RWPE1 (cell line): ENCODE results near the gene GCDH.
A peak's percentile ranks its signal among the peaks of the same experiment; 100 is the strongest.
"Not testable (repeated sequence)": the region's sequence is repeated elsewhere in the genome, so short reads cannot be mapped to it uniquely, and the experiment has no call there.

Experiments
- CTCF ChIA-PET: fragments of 350-600 bp; sonication (Branson Sonifier 250); formaldehyde crosslinking; extraction: SDS; loops from one replicate; lab custom pipeline; 2021; lab: Yijun Ruan, JAX
- POLR2A ChIA-PET: fragments of 400-600 bp; formaldehyde crosslinking; extraction: SDS; loops from one replicate; lab custom pipeline; 2020; ENCODE audit warnings: antibody characterized with exemption; ENCODE audit not compliant: low non-redundant PET; lab: Yijun Ruan, JAX
- DNase-seq: peaks from one replicate; pipeline ENCODE4 v3.0.0; 2012; ENCODE audit warnings: low spot score
- H3K27ac ChIP-seq: fragments of 450-650 bp; 2 replicates; pipeline ENCODE4 v1.5.1; 2017
- TF ChIP-seq, protein P1 (sequence below): fragments of 450-650 bp; conservative IDR thresholded peaks from 2 replicates; pipeline ENCODE4 v1.5.1; 2017; ENCODE audit warnings: low read depth, mild to moderate bottlenecking

Gene GCDH

GRCh38 chr19:12886969-12887747 is 3.8 kb upstream of the GCDH start, which contains the start of gene KLF1:
Gene KLF1, minus strand, starts transcription at chr19:12887201. Its CDS starts 61 bp downstream, at chr19:12887140.
- no peak within 1 kb of the TSS for H3K27ac ChIP-seq
- DNase-seq: no peak
- TF ChIP-seq, protein P1, sequence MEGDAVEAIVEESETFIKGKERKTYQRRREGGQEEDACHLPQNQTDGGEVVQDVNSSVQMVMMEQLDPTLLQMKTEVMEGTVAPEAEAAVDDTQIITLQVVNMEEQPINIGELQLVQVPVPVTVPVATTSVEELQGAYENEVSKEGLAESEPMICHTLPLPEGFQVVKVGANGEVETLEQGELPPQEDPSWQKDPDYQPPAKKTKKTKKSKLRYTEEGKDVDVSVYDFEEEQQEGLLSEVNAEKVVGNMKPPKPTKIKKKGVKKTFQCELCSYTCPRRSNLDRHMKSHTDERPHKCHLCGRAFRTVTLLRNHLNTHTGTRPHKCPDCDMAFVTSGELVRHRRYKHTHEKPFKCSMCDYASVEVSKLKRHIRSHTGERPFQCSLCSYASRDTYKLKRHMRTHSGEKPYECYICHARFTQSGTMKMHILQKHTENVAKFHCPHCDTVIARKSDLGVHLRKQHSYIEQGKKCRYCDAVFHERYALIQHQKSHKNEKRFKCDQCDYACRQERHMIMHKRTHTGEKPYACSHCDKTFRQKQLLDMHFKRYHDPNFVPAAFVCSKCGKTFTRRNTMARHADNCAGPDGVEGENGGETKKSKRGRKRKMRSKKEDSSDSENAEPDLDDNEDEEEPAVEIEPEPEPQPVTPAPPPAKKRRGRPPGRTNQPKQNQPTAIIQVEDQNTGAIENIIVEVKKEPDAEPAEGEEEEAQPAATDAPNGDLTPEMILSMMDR: no peak
- POLR2A ChIA-PET: no interaction called here
- CTCF ChIA-PET: interaction anchor here (0.6 kb wide), 1 partner anchor 1141 kb away, joined by 6 read pairs; the partner anchor contains the start of gene RLN3

- POLR2A ChIA-PET: no interaction called here
- CTCF ChIA-PET: interaction anchor here (1.3 kb wide), 1 partner anchor 128 kb away, joined by 9 read pairs; no protein-coding TSS in a partner anchor
- TF ChIP-seq, protein P1: no peak
- H3K27ac ChIP-seq: no peak overlapping the region
- no peak for DNase-seq
These were observed 2.9 kb upstream of the GCDH start for GRCh38 chr19:12888006-12888603.

DNA sequence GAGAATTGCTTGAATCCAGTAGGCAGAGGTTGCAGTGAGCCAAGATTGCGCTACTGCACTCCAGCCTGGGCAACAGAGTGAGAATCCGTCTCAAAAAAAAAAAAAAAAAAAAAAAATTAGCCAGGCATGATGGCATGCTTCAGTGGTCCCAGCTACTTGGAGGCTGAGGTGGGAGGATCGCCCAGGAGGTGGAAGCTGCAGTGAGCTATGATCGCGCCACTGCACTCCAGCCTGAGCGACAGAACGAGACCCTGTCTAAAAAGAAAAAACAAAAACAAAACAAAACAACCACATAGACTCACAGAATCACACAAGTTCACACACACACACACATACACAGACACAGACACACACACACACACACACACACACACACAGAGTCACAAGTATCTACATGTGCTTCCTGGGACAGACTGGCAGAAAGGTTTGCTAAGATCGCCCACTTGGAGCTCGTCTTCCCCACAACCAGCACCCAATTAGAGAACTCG is 617 bp upstream of the GCDH start:
- POLR2A ChIA-PET: interaction anchor here (0.7 to 1.0 kb wide), 2 partner anchors 32 to 69 kb away, joined by 3 to 8 read pairs; no protein-coding TSS in a partner anchor
- CTCF ChIA-PET: interaction anchor here (0.6 to 1.5 kb wide), 5 partner anchors 18 to 134 kb away, joined by 3 to 8 read pairs (median 4); no protein-coding TSS in a partner anchor
- peak overlapping the region; percentile 58 for H3K27ac ChIP-seq
- not testable (repeated sequence) for DNase-seq

DNA sequence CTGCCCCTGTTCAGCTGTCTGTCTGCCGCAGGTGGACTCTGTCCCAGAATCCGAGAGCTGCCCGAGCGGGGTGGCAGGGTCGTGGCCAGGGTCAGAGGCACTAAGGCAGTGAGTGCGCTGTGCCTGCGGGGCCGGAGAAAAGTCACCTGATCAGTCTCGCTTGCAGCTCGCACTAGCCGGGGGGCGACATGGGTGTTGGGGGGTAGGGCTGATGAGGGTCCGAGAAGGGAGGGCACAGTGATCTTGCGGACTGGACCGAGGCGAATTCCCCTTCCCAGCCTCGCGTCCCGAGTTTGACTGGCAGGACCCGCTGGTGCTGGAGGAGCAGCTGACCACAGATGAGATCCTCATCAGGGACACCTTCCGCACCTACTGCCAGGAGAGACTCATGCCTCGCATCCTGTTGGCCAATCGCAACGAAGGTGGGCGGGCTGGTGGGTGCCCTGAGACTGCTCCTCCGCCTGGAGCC is 627 bp downstream of the GCDH start:
- DNase-seq: no peak
- ChIA-PET POLR2A (interaction anchor here (0.5 to 1.0 kb wide), 7 partner anchors 9 to 75 kb away, joined by 3 to 6 read pairs (median 4); partner anchors contain the start of gene SYCE2), CTCF (interaction anchor here (0.6 to 1.5 kb wide), 4 partner anchors 44 to 114 kb away, joined by 4 to 10 read pairs (median 6); no protein-coding TSS in a partner anchor)
- peak overlapping the region; percentile 58 for H3K27ac ChIP-seq
- TF ChIP-seq, protein P1: no peak

- TF ChIP-seq, protein P1: no peak
- POLR2A ChIA-PET: no interaction called here
- no peak overlapping the region for H3K27ac ChIP-seq
- CTCF ChIA-PET: no interaction called here
- DNase-seq: no peak
These were observed 2.6 kb downstream of the GCDH start for GRCh38 chr19:12893582-12893981.

- DNase-seq: no peak
- CTCF ChIA-PET: interaction anchor here (0.6 kb wide), 1 partner anchor 58 kb away, joined by 3 read pairs; no protein-coding TSS in a partner anchor
- POLR2A ChIA-PET: no interaction called here
- TF ChIP-seq, protein P1: no peak
- H3K27ac ChIP-seq: no peak overlapping the region
These were observed 5.5 kb downstream of the GCDH start for GRCh38 chr19:12896460-12896859.
